ENCODE data around the gene OTOA.

GRCh38 chr16:21654466-21654865 is 9.3 kb upstream of the OTOA start:
- TF ChIP-seq CTCF (IDR thresholded peaks at IDR 0.05; ENCODE audit: borderline replicate concordance, extremely low read depth, low read length, poor library complexity, severe bottlenecking) (no peak), EZH2 (IDR thresholded peaks at IDR 0.05; ENCODE audit: borderline replicate concordance, low read depth, low read length, severe bottlenecking) (no peak)
